NT2/D1 (cell line): Measurements from ENCODE around the gene SULT1A2.

ENCODE experiments used
- SUZ12 ChIP-seq: IDR thresholded peaks from 2 replicates; pipeline ENCODE4 v1.6.1; 2011; ENCODE audit not compliant: insufficient read length, insufficient read depth; ENCODE audit errors: extremely low read depth
- YY1 ChIP-seq: IDR thresholded peaks from 2 replicates; pipeline ENCODE4 v1.6.1; 2011; ENCODE audit not compliant: insufficient read length, insufficient read depth
- ZNF274 ChIP-seq: IDR thresholded peaks from 2 replicates; pipeline ENCODE4 v1.6.1; 2011; ENCODE audit warnings: mild to moderate bottlenecking, low read depth, low read length

DNA sequence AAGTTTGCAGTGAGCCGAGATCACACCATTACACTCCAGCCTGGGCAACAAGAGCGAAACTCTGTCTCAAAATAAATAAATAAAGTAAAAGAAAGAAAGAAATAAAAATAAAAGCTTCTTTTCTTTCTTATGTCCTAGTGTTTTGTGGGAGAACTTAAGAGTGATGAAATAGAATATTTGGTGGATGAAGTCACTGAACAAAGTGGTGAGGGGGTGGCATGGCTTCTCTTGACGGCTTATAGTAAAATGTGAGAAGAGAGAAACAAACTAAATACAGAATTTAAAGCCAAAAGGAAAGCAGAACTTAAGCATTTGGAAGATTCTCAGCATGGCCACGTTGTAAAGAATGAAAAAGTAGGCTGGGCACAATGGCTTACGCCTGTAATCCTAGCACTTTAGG lies 27.8 kb downstream of the SULT1A2 start:
- TF ChIP-seq ZNF274 (no peak), SUZ12 (no peak), YY1 (no peak)
